Mesendoderm (in vitro differentiated cells): ENCODE results near the gene TMEM167A.

ENCODE experiments used
- DNase-seq: peaks from one replicate; pipeline ENCODE4 v3.0.0; 2013
- H2AK5ac ChIP-seq: 2 replicates; pipeline ENCODE4 v1.6.1; 2013; ENCODE audit warnings: low read length, inconsistent platforms
- H2BK120ac ChIP-seq: 2 replicates; pipeline ENCODE4 v1.6.1; 2013; ENCODE audit warnings: low read depth, mild to moderate bottlenecking, low read length, moderate library complexity, mixed read lengths
- H2BK15ac ChIP-seq: replicated peaks from 2 replicates; pipeline ENCODE4 v1.6.1; 2013; ENCODE audit warnings: low read depth, mild to moderate bottlenecking, moderate library complexity
- H2BK5ac ChIP-seq: 2 replicates; pipeline ENCODE4 v1.6.1; 2013; ENCODE audit warnings: low read length, inconsistent platforms
- H3K18ac ChIP-seq: 2 replicates; pipeline ENCODE4 v1.6.1; 2013; ENCODE audit warnings: mild to moderate bottlenecking, low read length, mixed read lengths
- H3K23ac ChIP-seq: one replicate; pipeline ENCODE4 v1.6.1; 2013; ENCODE audit warnings: low read length
- H3K27ac ChIP-seq: 2 replicates; pipeline ENCODE4 v1.5.1; 2013; ENCODE audit warnings: low read depth, mild to moderate bottlenecking, inconsistent platforms, low read length, moderate library complexity
- H3K27me3 ChIP-seq: 2 replicates; pipeline ENCODE4 v1.6.1; 2013; ENCODE audit warnings: low read length, control low read depth, mild to moderate bottlenecking, inconsistent platforms; ENCODE audit not compliant: insufficient read depth, poor library complexity
- H3K36me3 ChIP-seq: 2 replicates; pipeline ENCODE4 v1.6.1; 2013; ENCODE audit warnings: low read length, inconsistent platforms; ENCODE audit not compliant: control insufficient read depth, insufficient read depth
- H3K4ac ChIP-seq: one replicate; pipeline ENCODE4 v1.6.1; 2013; ENCODE audit warnings: low read depth, mild to moderate bottlenecking, low read length, moderate library complexity
- H3K4me1 ChIP-seq: 2 replicates; pipeline ENCODE4 v1.6.1; 2013; ENCODE audit warnings: low read depth, low read length, inconsistent platforms; ENCODE audit not compliant: control insufficient read depth
- H3K4me2 ChIP-seq: 2 replicates; pipeline ENCODE4 v1.6.1; 2013; ENCODE audit warnings: low read length
- H3K4me3 ChIP-seq: 2 replicates; pipeline ENCODE4 v1.5.1; 2013; ENCODE audit warnings: mild to moderate bottlenecking, low read length
- H3K56ac ChIP-seq: one replicate; pipeline ENCODE4 v1.6.1; 2013; ENCODE audit warnings: low read length
- H3K79me1 ChIP-seq: 2 replicates; pipeline ENCODE4 v1.6.1; 2013; ENCODE audit warnings: low read length, inconsistent platforms
- H3K79me2 ChIP-seq: 2 replicates; pipeline ENCODE4 v1.6.1; 2013; ENCODE audit warnings: mild to moderate bottlenecking, low read length; ENCODE audit not compliant: control insufficient read depth, insufficient read depth
- H3K9ac ChIP-seq: 2 replicates; pipeline ENCODE4 v1.6.1; 2013; ENCODE audit warnings: low read length, inconsistent platforms
- H4K5ac ChIP-seq: one replicate; pipeline ENCODE4 v1.6.1; 2013; ENCODE audit warnings: low read length
- H4K8ac ChIP-seq: one replicate; pipeline ENCODE4 v1.6.1; 2013; ENCODE audit warnings: low read depth, mild to moderate bottlenecking, control low read depth, low read length, moderate library complexity
- WGBS: extraction: QIAGEN DNeasy Blood & Tissue Kit; methylation state at CpG from one replicate; pipeline ENCODE4 v1.1.7; 2013; ENCODE audit warnings: low lambda C conversion rate, missing lambda C conversion rate; ENCODE audit not compliant: insufficient coverage; ENCODE audit errors: extremely low coverage; 5-methylcytosine and 5-hydroxymethylcytosine counted together

The TMEM167A gene

DNA sequence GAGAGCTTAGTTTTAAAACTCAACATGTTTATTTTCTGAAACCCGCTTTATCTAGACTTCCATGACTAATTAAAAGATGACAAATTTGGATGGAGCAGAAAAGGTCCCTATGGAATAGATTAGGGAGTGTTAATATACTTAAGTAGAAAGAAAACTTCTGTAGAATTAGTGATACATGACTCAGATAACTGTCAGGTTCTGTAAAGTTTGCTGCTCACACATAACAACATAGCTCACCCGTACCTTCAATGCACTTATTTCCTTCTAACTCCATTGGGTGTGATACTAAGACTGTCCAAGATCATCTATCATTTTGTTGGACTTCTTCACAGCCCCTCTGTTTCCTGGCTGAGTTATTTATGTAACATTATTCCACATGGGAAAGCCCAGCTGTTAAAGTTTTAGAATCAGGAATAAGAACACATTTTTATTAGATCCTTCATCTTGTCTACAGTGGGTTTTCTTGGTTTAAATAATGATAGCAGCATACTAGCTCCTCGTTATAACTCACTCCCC is 27.8 kb downstream of the TMEM167A start:
- Histone ChIP-seq H3K36me3 (no peaks in the 10 kb centered on the region), H3K79me2 (no peaks in the 10 kb centered on the region), H3K4me3 (no peak overlapping the region), H3K27ac (no peak overlapping the region), H3K23ac (no peak overlapping the region), H4K5ac (no peak overlapping the region), H2BK5ac (no peak overlapping the region), H4K8ac (no peak overlapping the region), H3K4me2 (no peak overlapping the region), H3K4ac (no peak overlapping the region), H3K9ac (no peak overlapping the region), H3K4me1 (no peaks in the 10 kb centered on the region), H2AK5ac (no peak overlapping the region), H2BK15ac (no peak overlapping the region), H3K27me3 (no peaks in the 10 kb centered on the region), H3K18ac (no peak overlapping the region), H3K56ac (no peak overlapping the region), H3K79me1 (no peaks in the 10 kb centered on the region), H2BK120ac (no peak overlapping the region)
- no peak for DNase-seq
- WGBS, result no CpG with 5 or more reads among the region's 3 CpGs

DNA sequence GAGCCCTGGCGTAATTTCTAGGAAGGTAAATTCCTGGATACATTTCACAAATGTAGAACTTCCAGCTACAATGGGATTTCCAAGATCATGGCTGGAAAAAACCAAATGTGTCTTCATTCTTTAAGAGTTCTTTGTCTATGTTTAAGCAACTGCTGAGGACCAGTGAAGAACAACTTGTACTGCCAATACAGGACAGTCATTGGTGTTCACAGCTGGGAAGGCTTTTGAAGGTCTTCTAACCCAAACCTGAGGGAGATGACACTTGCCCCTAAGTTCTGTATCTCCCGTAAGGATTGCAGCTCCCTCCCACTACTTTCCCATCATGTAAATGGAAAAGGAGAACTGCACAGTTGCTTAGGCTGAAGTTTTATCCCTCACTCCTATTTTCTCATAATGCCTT is 28.4 kb downstream of the TMEM167A start:
- no peak overlapping the region for H3K9ac ChIP-seq
- H3K56ac ChIP-seq, result no peak overlapping the region
- no peaks in the 10 kb centered on the region for H3K4me1 ChIP-seq
- no peak overlapping the region for H3K27ac ChIP-seq
- H3K18ac ChIP-seq, result no peak overlapping the region
- H3K27me3 ChIP-seq, result no peaks in the 10 kb centered on the region
- no peaks in the 10 kb centered on the region for H3K79me2 ChIP-seq
- no peak overlapping the region for H3K4me2 ChIP-seq
- no peak overlapping the region for H2AK5ac ChIP-seq
- no peak overlapping the region for H3K4ac ChIP-seq
- H3K79me1 ChIP-seq, result no peaks in the 10 kb centered on the region
- H4K8ac ChIP-seq, result no peak overlapping the region
- no peak overlapping the region for H3K4me3 ChIP-seq
- H4K5ac ChIP-seq, result no peak overlapping the region
- no CpG with 5 or more reads among the region's 2 CpGs for WGBS
- no peak overlapping the region for H2BK5ac ChIP-seq
- H3K36me3 ChIP-seq, result no peaks in the 10 kb centered on the region
- no peak overlapping the region for H2BK120ac ChIP-seq
- H3K23ac ChIP-seq, result no peak overlapping the region
- no peak for DNase-seq
- H2BK15ac ChIP-seq, result no peak overlapping the region

DNA sequence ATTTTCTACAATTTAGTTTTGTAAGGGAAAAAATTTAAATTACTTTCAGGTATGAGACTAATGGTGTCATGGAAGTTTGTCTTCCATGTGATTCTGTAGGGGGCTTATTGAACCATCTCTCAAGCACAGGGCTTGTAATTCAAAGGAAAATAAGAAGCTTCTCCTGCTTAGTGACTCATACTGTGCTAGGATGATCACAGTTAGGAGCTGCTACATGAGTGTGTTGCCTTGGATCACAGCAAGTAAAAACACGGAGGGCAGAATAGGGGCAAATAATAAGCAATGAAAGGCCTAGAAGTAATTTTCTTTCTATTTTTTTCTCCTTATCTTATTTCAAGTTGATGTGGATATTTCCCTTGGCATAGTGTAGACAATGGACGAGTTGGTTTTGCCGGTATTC is 28.9 kb downstream of the TMEM167A start:
- Histone ChIP-seq H3K18ac (no peak overlapping the region), H3K4me2 (no peak overlapping the region), H2BK15ac (no peak overlapping the region), H3K56ac (no peak overlapping the region), H3K9ac (no peak overlapping the region), H3K4me3 (no peak overlapping the region), H3K27me3 (no peaks in the 10 kb centered on the region), H3K27ac (no peak overlapping the region), H3K4ac (no peak overlapping the region), H2BK120ac (no peak overlapping the region), H2AK5ac (no peak overlapping the region), H3K36me3 (no peaks in the 10 kb centered on the region), H4K5ac (no peak overlapping the region), H3K79me1 (no peaks in the 10 kb centered on the region), H4K8ac (no peak overlapping the region), H2BK5ac (no peak overlapping the region), H3K79me2 (no peaks in the 10 kb centered on the region), H3K4me1 (no peaks in the 10 kb centered on the region), H3K23ac (no peak overlapping the region)
- no CpG with 5 or more reads among the region's 3 CpGs for WGBS
- DNase-seq, result no peak

DNA sequence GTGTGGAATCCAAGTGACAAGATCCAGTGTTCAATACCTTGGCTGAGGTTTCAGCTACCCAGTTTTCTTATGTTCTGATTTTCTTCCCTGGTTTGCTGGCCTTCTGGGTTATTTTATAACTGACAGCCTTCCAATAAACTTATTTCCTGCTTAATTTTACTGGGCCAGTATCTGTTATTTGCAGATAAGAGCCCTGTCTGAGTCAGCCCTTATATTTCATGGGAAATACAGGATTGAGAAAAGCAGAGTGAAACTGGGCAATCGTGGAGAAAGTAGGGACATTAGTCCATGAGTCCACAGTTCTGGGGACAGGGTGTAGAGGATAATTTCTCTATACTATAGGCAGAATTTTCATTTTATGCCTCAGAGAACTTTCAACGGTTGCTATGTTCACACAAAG is 32.3 kb downstream of the TMEM167A start:
- H3K4me2 ChIP-seq, result no peak overlapping the region
- H3K9ac ChIP-seq, result no peak overlapping the region
- no CpG with 5 or more reads among the region's 2 CpGs for WGBS
- no peak overlapping the region for H3K23ac ChIP-seq
- no peaks in the 10 kb centered on the region for H3K79me2 ChIP-seq
- no peak overlapping the region for H2BK120ac ChIP-seq
- H3K27ac ChIP-seq, result no peak overlapping the region
- no peak overlapping the region for H3K56ac ChIP-seq
- no peaks in the 10 kb centered on the region for H3K4me1 ChIP-seq
- H3K79me1 ChIP-seq, result no peaks in the 10 kb centered on the region
- DNase-seq, result no peak
- no peaks in the 10 kb centered on the region for H3K27me3 ChIP-seq
- no peak overlapping the region for H4K8ac ChIP-seq
- H3K4me3 ChIP-seq, result no peak overlapping the region
- H2BK15ac ChIP-seq, result no peak overlapping the region
- no peak overlapping the region for H2AK5ac ChIP-seq
- no peak overlapping the region for H3K4ac ChIP-seq
- no peak overlapping the region for H3K18ac ChIP-seq
- H4K5ac ChIP-seq, result no peak overlapping the region
- H3K36me3 ChIP-seq, result no peaks in the 10 kb centered on the region
- H2BK5ac ChIP-seq, result no peak overlapping the region

DNA sequence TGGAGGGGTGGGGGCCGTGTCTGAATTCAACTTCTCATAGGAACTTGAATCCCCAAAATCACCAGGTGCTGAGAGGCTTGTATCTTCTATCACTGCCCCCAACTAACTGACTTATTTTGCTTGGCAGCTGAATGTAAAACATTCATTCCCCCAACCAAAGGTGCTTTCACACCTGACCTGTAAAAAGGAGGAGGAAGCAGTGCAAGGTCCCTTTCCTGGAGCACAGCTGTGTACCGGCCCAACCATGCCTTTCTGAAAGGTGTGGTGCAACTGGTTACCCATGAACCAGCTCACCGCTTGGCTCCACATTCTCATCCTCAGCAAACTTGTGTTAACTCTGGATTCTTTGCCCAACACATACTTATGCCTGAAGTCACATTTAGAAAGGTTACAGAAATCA is 34.7 kb downstream of the TMEM167A start:
- Histone ChIP-seq H3K23ac (no peak overlapping the region), H3K56ac (no peak overlapping the region), H3K4ac (no peak overlapping the region), H2AK5ac (no peak overlapping the region), H4K5ac (no peak overlapping the region), H3K79me1 (no peaks in the 10 kb centered on the region), H3K27ac (no peak overlapping the region), H2BK15ac (no peak overlapping the region), H2BK5ac (no peak overlapping the region), H3K18ac (no peak overlapping the region), H3K4me1 (no peaks in the 10 kb centered on the region), H3K36me3 (no peaks in the 10 kb centered on the region), H3K79me2 (no peaks in the 10 kb centered on the region), H3K9ac (no peak overlapping the region), H3K27me3 (no peaks in the 10 kb centered on the region), H4K8ac (no peak overlapping the region), H2BK120ac (no peak overlapping the region), H3K4me3 (no peak overlapping the region), H3K4me2 (no peak overlapping the region)
- no peak for DNase-seq
- no CpG with 5 or more reads among the region's 3 CpGs for WGBS

DNA sequence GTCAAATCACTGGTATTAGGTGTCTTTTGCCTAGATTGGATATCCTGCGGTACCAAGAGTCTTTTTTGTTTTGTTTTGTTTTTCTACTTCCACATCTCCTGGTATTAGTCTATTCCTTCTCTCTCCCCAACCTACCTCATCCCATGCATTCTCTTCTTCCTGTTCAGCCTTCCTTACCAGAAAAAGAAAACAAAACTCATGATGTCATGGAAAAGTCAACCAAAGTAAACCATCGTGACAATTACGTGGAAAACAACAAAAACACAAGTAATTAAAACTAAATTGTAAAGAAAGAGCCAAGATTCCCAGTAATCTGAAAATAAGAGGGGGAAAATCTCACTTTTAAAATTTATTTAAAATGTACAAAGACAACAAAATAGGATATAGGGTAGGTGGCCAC is 38.3 kb downstream of the TMEM167A start:
- Histone ChIP-seq H3K4me3 (no peak overlapping the region), H3K4me1 (no peaks in the 10 kb centered on the region), H3K79me2 (no peaks in the 10 kb centered on the region), H3K36me3 (no peaks in the 10 kb centered on the region), H2BK15ac (no peak overlapping the region), H3K27ac (no peak overlapping the region), H2BK5ac (no peak overlapping the region), H3K23ac (no peak overlapping the region), H3K79me1 (no peaks in the 10 kb centered on the region), H4K8ac (no peak overlapping the region), H2BK120ac (no peak overlapping the region), H2AK5ac (no peak overlapping the region), H3K4ac (no peak overlapping the region), H3K27me3 (no peaks in the 10 kb centered on the region), H3K4me2 (no peak overlapping the region), H3K9ac (no peak overlapping the region), H3K18ac (no peak overlapping the region), H3K56ac (no peak overlapping the region), H4K5ac (no peak overlapping the region)
- no CpG with 5 or more reads among the region's 3 CpGs for WGBS
- DNase-seq, result no peak
